NT2/D1 (cell line): Measurements from ENCODE around the gene AICDA.

Source experiments
- YY1 ChIP-seq: IDR thresholded peaks from 2 replicates; pipeline ENCODE4 v1.6.1; 2011; ENCODE audit not compliant: insufficient read length, insufficient read depth
- ZNF274 ChIP-seq: IDR thresholded peaks from 2 replicates; pipeline ENCODE4 v1.6.1; 2011; ENCODE audit warnings: mild to moderate bottlenecking, low read depth, low read length

DNA sequence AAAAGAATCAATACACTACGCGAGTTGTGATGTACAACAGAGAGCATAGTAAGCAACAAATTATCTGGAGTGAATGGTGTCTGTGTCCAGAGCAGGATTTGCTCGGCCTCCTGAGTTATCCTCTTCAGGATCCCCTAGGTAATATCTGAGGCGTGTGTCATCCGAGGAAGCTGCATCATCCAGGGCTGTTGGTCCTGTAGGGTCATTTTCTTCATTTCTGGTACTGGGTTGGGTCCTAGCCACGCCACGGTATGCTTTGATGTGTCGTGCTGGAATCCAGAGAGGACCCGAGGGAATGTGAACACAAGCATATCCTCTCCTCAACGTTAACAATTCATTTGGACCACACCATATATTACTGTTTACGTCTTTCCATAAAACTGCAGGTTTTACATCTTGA is 53.0 kb downstream of the AICDA start:
- TF ChIP-seq ZNF274, result no peak
- no peak for TF ChIP-seq YY1
